Right hindlimb (tissue), 1 donor: ENCODE measurements around the gene COPS7A.
A peak's percentile ranks its signal among the peaks of the same experiment; 100 is the strongest.

Source experiments
- DNase-seq: peaks from one replicate; pipeline ENCODE4 v3.0.0-alpha.2; 2018

COPS7A gene, protein sequence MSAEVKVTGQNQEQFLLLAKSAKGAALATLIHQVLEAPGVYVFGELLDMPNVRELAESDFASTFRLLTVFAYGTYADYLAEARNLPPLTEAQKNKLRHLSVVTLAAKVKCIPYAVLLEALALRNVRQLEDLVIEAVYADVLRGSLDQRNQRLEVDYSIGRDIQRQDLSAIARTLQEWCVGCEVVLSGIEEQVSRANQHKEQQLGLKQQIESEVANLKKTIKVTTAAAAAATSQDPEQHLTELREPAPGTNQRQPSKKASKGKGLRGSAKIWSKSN

DNA sequence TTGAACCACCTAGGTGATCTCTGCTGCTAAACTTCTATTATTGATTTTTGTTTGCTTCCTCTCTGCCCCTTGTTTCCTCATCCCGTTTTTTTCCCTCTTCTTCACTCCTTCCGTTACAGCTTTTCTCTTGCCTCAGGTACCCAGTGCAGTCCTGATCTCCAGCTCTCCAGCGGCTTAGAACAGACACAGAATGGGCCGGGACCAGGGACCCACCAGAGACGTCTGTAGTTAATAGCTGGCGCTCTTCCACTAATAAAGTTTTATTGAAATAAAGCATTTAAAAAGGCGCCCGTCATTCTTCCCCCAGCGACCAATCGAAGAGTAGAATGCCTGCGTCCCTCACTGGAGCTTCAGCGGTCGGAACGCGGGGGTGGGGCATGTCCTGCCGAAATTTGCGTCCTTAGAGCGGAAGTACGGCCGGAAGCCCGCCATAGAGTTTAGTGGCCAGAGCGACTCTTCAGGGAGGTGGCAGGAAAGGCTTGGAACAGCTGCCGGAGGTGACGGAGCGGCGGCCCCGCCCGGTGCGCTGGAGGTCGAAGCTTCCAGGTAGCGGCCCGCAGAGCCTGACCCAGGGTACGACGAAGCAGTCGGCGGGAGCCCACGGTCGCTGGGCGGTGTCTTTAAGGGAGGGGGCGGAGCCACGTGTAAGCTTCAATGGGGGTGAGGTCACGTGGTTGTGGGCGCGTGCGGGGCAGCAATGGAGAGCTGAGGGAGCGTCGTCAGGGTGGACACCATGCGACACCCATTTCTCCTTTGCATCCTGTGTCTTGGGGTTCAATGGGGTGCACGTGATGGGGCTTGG is at the start of gene COPS7A:
TSS of gene COPS7A (plus strand) at position 440 of the 802 bp plus-strand sequence. CDS start 611 bp downstream, outside the sequence.
- DNase-seq, result peak; percentile 98

DNA sequence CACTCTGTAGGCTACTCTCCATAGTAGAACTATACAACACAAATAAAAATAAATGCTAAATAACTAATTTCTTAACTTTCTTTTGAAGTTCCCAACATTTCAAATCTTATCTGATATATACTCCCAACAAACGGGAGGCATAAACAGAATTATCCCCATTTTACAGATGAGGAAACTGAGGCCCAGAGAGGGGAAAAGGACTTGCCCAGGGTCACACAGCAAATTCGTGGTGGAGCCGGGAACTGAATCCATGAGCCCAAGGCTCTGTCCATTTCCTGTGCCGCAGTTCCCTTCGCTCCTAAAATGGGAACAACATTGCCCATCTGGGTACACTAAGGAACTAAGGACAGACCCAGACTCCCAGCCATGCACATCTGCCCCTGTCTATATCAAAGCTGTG is 46.9 kb upstream of the COPS7A start:
- no peak for DNase-seq

DNA sequence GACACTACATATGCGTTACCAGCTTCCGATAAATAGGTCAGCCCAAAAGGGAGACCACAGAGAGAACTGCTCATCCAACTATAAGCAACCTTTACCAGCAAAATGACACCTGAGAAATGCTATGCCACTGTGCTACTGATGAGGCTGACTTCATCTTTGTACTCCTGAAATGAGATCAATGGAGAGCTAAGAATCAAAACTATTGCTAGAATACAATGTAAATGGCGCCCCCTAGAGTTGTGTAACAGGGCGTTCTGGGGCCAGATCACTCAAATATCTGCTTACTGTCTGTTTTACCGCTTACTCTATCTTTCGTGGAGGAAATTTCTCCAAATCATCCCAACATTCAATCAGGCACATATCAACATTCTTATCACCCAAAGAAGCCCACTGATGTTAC is 39.2 kb upstream of the COPS7A start:
- no peak for DNase-seq

DNA sequence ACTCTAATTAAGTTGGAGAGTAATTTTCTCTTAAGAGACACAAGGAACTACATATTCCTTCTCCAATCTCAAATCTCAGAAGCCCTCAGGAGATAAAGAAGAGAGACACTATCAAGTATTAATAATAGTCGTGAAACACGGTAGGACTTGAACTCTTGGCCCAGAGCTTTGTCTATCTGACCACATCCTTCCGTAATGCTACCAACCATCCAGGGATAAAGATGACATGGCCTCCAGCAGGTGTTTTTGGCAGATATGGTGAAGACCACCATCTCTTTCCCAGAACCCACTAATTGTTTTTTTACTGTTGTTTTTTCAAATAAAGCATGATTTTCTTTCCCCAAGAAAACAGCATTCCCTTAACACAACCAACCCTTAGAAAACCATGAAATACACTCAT is 38.0 kb upstream of the COPS7A start:
- DNase-seq, result no peak

DNA sequence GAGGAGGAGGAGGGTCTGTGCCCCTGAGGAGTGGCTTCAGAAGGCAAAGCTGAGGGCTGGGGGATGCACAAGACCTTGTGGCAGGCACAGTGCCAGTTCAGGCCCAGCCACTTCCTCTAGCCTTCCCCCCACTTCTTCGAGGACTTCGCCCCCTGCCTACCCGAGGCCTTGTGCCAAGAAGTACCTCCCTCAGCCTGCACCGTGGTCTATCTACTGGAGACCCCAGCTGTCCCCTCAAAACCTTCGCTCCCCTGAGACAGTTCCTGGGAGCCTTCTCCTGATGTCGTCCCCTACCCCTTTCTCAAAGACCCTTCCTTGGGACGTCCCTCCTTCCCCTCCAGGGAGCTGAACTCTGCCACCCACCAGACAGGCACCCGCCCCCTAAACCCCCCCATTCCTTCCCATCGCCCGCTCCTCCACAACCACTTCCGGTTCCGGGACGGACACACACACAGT is 35.3 kb upstream of the COPS7A start:
- no peak for DNase-seq

DNA sequence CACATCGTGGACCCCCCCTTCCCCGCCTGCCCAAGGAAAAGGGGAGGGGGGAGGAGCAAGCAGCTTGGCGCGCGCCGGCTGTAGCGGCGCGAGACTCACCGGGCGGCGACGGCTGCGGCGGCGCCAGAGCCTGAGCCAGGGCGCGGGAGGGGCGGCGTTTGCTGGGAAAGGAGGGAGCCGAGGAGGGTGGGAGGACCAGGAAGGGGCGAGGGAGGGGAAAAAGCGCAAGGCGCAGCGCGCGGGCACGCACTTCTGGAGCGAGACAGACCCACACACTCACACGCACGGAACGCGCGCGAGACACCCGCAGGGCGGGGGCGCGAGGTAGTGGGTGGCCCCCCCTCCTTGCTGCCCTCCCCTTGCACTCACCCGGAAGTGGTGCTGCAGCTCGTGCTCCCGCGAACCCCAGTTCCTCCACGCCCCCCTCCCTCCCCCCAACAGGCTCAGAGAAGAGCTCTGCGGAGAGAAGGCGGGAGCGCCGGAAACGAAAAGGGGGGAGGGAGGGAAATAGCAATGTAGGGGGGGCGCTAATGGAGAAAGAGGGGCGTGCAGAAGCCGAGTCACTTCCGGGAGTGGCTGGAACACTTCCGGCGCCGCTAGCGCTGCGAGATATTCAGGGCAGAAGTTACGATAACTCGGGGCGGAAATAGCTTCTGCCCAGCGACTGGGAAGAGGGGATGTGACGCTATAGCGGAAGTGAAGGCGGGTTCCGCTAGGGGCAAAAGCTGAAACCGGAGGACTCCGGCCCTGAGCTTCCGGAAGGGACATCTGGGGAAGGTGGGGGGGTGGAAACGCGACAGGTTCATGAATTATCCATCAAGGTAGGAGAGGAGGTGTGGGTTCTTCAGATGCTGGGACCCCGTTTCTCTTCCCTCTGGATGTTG is 34.6 kb upstream of the COPS7A start, which contains the start of gene ZNF384:
TSS of gene ZNF384 (minus strand) at position 377 of the 884 bp plus-strand sequence. CDS start 9,855 bp downstream, outside the sequence.
- peak; percentile 99 for DNase-seq

DNA sequence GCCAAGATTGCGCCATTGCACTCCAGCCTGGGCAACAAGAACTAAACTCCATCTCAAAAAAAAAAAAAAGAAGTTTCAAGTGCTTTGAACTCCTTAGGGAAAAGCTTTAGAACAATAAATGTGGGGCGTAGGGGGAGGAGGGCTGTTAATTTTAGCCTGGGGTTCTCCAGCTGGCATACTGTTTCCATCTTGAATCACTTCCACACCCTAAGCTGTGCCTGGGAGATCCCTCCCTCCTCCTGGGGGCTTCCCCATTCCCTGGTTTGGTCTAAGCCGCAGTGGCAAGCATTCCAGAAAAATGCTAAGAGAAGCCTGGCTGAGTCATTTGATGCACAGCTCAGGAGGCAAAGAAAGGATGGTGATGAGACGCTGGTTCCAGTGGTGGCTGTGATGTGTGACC is 32.4 kb upstream of the COPS7A start:
- DNase-seq, result no peak

DNA sequence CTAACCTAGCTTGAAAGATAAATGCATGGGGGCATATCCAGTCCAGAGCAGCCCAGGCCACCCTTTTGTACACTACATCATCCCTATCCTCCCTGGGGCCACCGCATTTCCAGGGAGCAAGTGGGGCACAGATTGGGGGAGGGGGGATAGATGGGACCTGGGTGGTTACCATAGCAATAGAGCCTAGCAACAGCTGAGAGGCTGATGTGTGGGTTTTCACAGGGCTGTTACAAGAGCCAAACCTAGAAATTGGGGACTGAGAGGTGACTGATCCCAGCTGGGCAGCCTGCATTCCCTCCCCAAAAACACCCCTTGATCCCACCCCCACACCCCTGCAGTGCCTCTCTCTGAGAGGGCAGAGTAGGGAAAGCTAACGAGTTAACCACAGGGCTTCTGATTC is 31.0 kb upstream of the COPS7A start:
- no peak for DNase-seq

DNA sequence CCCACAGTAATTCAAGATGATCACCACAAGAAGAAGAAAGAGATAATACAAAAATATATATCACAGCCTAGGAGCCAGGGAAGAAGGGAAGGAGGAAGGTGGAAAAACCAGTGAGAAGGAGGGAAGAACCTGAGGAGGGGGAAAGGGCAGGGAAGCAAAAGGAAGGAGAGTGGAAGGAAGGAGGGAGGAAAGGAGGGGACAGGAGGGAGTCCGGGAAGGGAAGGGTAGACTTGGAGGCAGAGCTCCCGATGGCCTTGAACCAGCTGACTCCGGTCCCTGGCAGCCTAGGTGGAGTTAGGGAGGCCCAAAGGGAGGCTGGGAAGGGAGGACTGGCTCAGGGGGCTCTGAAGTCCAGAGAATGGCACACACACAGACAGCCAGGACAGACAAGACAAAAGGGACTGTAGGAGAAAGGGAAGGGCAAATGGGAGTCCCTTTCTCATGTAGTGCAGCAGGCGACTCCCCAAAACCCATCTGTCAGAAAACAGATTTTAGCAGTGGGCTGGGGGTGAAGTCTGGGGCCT is 30.0 kb upstream of the COPS7A start:
- no peak for DNase-seq

DNA sequence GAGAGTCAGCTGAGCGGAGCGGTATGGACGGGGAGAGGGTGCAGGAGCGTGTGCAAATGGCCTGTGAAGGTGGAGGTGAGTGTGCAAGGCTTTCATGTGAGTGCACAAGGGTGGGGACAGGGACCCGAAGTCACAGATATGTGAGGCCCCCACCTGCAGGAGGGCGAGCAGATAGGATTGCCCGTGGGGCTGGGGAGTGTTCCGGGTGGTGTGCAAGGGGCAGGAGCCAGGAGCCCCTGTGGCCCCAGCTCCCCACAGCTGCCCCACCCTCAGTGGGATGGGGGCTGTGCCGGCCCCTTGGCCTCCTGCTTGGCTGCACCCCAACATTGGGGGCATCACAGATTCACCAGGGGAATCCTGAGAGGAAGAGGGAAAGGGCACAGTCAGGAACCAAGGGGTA is 29.1 kb upstream of the COPS7A start:
- DNase-seq, result no peak

DNA sequence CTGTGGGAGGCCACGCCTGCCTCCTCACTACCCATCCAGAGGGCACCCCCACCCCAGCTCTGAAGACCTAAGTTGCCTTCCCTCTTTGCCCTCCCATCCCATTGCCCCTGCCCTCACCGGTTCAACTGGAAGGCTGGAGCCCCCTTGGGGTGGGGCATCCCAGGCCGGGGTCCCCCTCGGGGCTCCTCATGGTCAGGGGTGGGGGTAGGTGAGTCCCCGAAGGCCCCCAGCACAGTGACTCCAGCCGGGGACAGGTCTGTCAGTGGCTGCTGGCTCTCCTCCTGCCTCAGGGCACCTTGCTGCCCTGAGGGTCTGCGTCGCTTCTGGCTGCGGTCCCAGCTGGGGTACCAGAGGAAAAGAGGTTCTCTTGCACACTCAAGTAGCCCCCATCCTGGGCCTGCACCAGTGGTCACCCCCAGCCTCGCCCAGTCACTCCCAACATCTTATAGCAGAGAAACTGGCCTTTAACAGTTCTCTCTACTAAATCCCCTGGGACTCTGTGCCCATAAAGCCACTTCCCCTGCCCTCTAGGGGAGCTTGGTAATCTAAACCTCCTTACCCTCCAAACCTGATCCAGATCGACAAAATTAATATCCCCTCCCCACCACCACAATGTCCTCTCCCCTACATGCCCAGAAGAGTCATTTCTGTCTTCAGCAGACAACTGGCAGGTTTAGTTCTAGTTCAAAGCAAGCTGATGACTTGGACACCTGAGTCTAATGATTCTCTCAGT is 28.4 kb upstream of the COPS7A start:
- DNase-seq, result no peak

DNA sequence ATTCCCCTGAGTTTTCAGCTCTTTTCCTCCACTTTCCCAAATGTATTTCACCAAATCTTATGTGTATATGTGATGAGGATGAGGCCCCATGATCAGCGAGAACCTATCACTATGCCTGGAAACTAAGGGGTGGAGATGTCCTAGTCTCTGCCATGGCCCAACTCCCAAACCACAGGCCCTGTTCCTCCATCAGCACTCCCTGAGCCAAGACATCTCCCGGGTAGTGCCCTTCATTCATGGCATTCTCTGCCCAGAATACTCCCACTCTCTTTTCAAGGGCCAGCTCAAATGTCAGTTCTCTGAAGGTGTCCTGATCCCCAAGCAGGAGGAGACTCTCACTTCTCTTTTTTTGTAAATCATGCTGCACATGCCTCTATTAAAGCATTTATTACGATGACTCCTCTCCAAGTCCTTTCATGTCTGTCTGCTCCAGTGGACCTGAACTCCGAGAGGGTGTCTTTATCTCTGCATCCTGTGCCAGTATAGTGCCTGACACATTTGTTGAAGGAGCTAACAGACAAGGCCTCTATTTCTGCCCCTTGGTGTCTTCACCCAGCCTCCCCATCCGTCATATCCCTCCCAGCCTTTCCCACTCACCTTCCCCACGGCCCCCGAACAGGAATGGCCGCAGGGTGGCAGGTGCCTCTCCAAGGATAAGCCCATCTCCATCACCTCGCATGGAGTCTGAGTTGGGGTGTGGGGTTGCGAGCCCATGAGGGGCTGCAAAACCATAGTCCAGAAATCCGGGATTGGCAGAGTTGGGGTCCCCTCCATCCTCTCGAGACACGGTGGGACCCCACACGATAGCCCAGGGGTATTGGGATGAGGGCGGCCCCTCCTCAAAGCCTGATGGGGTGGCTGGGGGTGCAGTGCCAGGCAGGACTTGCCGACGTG is 26.9 kb upstream of the COPS7A start:
- DNase-seq, result no peak

DNA sequence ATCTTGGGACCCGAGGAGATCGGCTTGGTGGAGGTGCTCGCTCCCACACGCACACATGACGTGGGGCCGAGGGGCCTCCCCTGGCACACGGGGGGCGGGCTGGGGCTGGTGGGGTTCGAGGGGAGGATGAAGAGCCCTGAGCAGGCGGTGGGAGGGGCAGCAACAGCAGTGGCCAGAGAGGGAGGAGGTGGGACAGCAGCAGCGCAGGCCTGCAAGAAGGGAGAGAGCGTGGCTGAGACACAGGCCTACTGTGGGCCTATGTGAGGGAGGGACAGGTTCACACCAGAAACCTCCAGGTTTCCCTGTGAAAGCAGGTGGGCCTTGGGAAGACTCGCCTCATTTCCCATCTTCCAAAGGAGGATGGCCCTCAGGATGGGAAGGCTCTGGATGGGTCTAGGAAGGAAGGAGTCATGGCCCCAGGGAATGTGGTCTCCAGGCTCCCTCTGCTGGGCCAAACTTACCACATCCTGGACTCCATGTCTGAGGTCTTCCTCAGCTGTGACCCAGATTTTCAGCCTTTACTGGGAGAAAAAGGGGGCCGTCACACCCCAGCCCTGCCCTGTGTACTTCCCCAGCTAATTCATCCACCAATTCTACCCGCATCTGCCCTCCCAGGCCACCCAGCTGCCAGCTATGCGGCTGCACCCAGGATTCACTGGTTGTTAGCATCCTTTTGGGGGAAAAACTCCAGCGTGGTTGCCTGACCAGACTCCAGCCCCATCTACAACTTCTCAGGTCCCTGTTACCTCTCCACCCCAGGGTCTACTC is 26.1 kb upstream of the COPS7A start:
- DNase-seq, result no peak

DNA sequence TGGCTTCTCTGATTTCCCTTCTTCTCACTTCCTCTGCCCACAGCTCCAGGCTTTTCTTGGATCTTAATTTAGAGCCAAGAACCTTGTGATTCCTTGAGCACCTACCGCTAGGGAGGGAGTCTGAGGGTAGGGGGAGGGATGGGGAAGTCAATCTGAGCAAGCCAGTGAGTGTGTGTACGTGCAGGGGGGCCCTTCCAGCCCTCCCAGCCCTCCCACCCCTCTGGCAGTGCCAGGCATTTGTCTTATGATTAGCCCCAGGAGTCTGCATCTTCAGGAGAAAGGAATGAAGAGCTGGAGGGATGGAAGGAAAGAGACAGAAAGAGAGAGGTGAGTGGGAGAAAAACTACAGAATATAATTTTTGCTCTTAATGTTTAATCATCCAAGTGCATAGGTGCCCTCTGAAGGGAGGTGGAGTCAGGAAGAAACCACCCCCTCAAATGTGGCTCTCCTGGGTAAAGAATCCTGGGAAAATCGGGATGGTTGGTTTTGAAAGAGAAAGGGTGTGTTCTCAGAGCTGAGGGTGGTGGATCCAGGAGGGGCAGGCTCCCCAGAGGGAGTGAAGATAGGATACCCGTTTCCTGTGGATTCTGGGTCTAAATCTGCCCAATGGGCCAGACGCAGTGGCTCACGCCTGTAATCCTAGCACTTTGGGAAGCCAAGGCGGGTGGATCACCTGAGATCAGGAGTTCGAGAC is 25.3 kb upstream of the COPS7A start:
- DNase-seq, result no peak

DNA sequence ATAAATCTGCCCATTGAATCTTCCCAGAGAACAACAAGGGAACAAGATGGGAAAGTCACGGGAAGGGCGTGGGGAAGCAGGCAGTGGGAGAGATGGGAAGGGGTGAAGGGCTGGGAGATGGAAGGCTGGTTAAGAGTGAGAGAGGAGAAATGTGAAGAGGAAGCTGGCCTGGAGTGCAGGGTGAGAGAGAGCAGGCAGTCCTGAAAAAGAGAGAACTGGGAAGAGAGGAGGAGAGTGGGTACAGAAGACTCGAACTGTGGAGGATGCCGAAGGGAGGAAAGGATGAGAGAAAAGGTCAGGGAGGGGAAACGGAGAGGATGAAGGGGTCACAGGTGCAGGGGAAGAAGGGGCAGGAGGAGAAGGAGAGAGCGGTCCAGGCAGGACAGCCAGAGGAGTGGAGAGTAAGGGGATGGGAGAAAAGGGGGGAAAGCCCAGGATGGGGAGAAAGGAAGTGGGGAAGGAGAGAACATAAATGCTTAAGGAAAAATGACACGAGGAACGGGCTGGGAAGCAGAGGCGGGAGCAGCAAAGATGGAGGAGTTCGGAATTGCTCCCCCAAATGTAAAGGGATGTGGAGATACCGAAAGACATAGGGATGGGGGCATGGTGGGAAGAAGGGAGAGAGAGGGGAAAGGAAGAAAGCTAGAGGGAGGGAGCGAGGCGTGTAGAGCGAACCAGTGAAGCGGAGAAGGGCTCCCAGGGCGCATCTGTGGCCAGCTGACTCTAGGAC is 24.4 kb upstream of the COPS7A start:
- no peak for DNase-seq

DNA sequence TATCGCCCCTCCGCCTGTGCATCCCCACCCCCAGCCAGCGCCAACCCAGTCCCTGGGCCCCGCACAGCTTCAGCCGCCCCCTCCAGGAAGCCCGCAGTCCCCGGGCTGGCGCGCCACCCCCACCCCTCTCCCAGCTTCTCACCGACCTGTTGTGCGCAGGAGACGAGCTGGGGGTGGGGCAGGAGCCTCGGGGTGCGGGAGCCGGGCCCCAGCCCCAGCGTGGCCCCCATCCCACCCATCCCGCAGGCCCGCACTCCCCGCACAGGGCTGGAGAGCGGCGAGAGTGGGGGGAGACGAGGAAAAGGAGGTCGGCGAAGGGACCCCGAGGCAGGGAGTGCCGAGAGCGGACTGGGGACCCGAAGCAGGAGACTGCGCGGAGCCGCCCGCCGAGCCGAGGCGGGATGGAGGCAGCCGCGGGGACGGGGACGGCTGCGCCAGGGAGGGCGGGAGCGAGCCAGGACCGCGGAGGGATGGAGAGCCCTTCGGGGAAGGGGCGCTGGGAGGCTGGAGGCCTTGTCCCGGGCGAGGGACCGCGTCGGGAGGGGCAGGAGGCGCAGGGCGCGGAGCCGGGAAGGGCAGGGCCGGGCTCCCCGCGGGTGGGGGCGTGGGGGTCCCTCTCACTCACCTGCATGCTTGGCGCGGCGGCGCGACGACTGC is 23.7 kb upstream of the COPS7A start:
- DNase-seq, result peak; percentile 51

DNA sequence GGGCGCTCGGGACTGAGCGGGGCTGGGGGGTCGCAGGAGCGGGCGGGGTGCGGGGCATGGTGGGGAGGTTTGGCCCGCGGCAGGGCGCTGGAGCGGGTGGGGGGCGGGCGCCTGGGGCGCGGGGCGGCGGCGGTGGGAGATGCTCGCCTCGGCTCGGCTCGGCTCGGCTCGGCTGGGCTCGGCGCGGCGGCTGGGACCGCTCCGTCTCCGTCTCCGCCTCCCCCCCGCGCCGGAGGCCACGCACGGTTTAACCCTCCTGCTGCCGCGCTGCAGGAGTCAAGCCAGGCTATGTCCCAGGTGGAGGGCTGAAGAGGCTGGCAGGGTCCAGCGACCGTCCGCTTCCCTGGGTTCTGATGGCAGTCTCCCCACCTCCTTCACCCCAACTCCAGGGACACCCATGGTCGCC is 23.2 kb upstream of the COPS7A start, which contains the start of gene PIANP:
TSS of gene PIANP (minus strand) at position 170 of the 406 bp plus-strand sequence. CDS start 2,754 bp downstream, outside the sequence.
- peak; percentile 79 for DNase-seq
